KOPT-K1 (cell line): ENCODE results near the gene GNAQ.

ENCODE experiments used
- H3K27ac ChIP-seq: fragments of 200-600 bp; sonication (generic); 2 replicates; pipeline ENCODE4 v1.5.1; 2016; ENCODE audit warnings: antibody characterized with exemption, mild to moderate bottlenecking, low read depth, low read length; ENCODE audit not compliant: poor library complexity, severe bottlenecking
- H3K36me3 ChIP-seq: fragments of 200-600 bp; sonication (generic); 2 replicates; pipeline ENCODE4 v1.5.1; 2017; ENCODE audit warnings: antibody characterized with exemption, mild to moderate bottlenecking, low read length, moderate library complexity; ENCODE audit not compliant: insufficient read depth
- H3K9me3 ChIP-seq: fragments of 200-600 bp; sonication (generic); 2 replicates; pipeline ENCODE4 v1.5.1; 2017; ENCODE audit warnings: antibody characterized with exemption, low read length, mild to moderate bottlenecking; ENCODE audit not compliant: insufficient read depth, poor library complexity, severe bottlenecking

Gene GNAQ

GRCh38 chr9:77847626-77848025 is 184.0 kb downstream of the GNAQ start:
- Histone ChIP-seq H3K9me3 (no peaks in the 10 kb centered on the region), H3K27ac (peak overlapping the region; percentile 56), H3K36me3 (peaks cover 37% of the 10 kb centered on the region; the same call in 1 of the 2 replicates)

- H3K36me3 ChIP-seq, result peaks cover 37% of the 10 kb centered on the region; the same call in 1 of the 2 replicates
- H3K27ac ChIP-seq, result peak overlapping the region; percentile 56
- H3K9me3 ChIP-seq, result no peaks in the 10 kb centered on the region
Observed at GRCh38 chr9:77847059-77847499, 184.5 kb downstream of the GNAQ start.

GRCh38 chr9:77844415-77844814 is 187.2 kb downstream of the GNAQ start:
- H3K9me3 ChIP-seq, result no peaks in the 10 kb centered on the region
- peaks cover 18% of the 10 kb centered on the region; the same call in 1 of the 2 replicates for H3K36me3 ChIP-seq
- no peak overlapping the region for H3K27ac ChIP-seq

DNA sequence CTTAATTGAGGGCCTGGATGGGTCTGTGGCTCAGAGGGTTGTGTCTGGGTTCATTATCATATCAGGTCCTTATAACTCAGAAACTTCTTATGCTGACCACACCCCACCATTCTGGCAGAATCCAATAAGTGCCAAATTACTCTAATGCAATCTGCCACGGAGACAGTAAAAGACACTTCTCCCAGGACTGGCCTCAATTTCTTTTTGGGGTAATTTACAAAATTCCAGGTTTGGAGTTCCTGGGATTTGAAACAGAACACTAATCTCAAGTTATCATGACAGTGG is 187.8 kb downstream of the GNAQ start:
- Histone ChIP-seq H3K27ac (peak overlapping the region; percentile 44), H3K9me3 (no peaks in the 10 kb centered on the region), H3K36me3 (peaks cover 14% of the 10 kb centered on the region; the same call in 1 of the 2 replicates)

- Histone ChIP-seq H3K9me3 (no peaks in the 10 kb centered on the region), H3K27ac (peak overlapping the region; percentile 44), H3K36me3 (peaks cover 9% of the 10 kb centered on the region; the same call in 1 of the 2 replicates)
Observed at GRCh38 chr9:77843076-77843870, 188.3 kb downstream of the GNAQ start.

DNA sequence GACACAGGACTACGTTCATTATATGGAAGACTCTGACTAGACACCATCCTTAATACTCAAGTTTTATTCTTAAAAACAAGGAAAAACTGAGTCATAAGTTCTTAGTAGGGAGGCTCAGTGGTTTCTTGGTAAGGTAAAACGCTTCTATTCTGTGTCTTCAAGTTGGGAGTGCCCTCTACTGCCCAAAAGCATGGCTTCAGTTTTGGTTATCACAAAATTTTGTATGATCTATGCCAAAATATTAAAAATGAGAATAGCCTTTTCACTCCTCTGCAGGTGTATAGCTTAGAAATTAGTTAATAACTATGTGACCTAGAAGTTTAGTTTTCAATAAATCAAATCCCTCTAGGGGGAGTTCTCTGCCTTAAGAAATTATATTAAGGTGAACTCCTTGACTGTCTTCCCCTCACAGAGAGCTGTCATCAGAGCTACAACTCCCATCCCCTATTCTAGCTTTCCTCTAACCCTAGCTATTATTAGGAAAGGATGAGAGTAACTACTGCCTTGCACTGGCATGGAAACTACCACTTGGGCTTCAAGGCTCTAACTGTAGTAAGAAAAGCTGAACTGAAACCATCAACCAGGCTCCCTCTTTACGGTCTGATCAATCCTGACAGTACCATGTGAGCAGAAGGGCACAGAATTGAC is 189.7 kb downstream of the GNAQ start:
- H3K36me3 ChIP-seq, result 0 out of 2 replicates have a peak, but pooled peaks cover 8% of the 10 kb centered on the region
- no peaks in the 10 kb centered on the region for H3K9me3 ChIP-seq
- H3K27ac ChIP-seq, result peak overlapping the region; percentile 44

DNA sequence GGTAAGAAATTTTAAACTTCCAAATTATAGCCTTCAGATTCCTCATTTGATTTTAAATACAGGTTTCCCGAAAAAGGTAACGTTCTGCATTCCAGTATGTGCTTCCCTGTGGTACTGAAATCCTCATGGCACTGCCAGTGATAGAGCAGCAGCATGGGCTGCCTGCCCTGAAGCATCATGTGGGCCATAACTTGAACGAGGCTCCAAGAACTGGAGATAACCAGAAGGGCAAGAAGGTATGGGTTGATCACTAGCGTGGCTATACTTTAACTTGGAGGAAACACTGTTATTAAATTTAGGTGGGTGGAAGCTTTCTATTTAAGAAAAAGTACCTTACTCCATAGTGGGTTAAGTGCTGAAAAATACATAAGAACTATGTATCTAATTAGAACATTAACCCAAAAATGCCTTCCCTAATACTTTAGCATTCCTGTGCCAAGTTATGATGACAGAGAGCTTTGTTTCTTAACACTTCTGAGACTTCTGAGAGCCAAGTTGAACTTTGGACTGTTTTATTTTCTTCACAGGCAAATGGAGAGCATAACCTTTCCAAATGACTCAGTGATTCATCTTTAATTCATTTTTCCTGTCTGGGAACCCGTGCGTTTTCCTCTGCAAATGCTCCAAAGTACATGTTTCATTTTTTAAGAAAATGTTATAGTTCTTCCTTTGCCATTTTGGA is 192.0 kb downstream of the GNAQ start:
- H3K27ac ChIP-seq, result no peak overlapping the region
- 0 out of 2 replicates have a peak, but pooled peaks cover 8% of the 10 kb centered on the region for H3K36me3 ChIP-seq
- H3K9me3 ChIP-seq, result no peaks in the 10 kb centered on the region

- Histone ChIP-seq H3K36me3 (0 out of 2 replicates have a peak, but pooled peaks cover 8% of the 10 kb centered on the region), H3K27ac (no peak overlapping the region), H3K9me3 (no peaks in the 10 kb centered on the region)
Observed at GRCh38 chr9:77838986-77839385, 192.6 kb downstream of the GNAQ start.

DNA sequence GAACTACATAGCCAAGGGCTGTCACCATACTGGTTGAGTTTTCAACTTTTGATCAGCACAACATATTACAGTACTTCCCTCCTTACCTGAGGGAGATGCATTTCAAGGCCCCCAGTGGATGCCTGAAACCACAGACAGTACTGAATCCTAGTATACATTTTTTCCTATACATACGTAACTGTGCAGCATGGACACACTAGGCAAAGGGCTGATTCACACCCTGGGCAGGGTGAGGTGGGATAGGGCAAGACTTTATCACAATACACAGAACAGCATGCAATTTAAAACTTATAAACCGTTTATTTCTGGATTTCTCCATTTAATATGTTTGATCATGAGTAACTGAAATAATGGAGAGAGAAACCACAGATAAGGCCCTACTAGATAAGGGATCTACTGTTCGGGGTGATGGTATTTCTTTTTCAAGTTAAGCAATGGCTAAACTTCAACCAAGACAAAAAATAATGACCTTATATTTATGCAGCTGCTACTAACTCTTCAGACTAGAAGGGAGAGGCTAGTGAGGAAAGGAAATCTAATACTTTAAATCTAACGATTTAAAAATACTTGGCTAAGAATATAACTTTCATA is 196.6 kb downstream of the GNAQ start:
- Histone ChIP-seq H3K27ac (peak overlapping the region; percentile 47), H3K9me3 (no peaks in the 10 kb centered on the region), H3K36me3 (peaks cover 11% of the 10 kb centered on the region)

- no peaks in the 10 kb centered on the region for H3K9me3 ChIP-seq
- H3K36me3 ChIP-seq, result peaks cover 11% of the 10 kb centered on the region
- no peak overlapping the region for H3K27ac ChIP-seq
Observed at GRCh38 chr9:77833561-77834429, 197.8 kb downstream of the GNAQ start.

DNA sequence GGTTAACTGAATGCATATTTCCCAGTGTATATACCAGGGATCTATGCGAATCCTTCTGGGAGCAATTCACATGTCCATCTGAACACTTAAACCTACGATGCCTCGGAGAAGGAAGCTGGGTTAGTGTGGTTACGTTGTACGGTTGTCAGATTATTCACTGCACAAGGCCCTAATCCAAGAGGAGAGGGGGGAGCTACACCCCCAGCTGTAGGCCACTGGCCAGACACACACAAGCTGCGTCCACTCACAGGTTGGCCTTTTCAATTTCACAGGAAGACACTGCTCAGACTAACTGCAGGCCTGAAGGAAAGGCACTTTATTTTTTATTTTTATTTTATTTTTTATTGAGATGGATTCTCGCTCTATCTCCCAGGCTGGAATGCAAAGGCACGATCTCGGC is 199.0 kb downstream of the GNAQ start:
- Histone ChIP-seq H3K27ac (no peak overlapping the region), H3K9me3 (no peaks in the 10 kb centered on the region), H3K36me3 (peaks cover 11% of the 10 kb centered on the region)

DNA sequence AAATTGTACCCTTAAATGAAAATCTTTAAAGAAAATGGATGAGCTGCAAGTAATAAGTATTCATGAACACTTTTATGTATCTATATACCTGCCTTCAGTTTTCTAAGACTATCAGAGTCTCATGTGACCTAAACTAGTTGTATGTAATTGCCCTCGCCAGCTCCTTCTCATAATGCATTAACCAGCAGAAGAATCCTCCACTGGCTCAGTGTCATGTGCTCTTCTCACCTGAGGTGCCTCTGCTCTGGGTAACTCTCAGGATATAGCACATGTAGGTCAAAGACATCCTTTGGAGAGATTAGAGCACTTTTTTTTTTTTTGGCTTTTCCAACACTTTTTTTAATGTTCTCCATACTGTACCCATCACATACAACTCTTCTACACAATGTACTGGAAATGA is 199.8 kb downstream of the GNAQ start:
- Histone ChIP-seq H3K27ac (no peak overlapping the region), H3K9me3 (no peaks in the 10 kb centered on the region), H3K36me3 (peaks cover 11% of the 10 kb centered on the region)

- Histone ChIP-seq H3K36me3 (peaks cover 20% of the 10 kb centered on the region), H3K9me3 (no peaks in the 10 kb centered on the region), H3K27ac (no peak overlapping the region)
Observed at GRCh38 chr9:77830618-77831285, 200.9 kb downstream of the GNAQ start.

DNA sequence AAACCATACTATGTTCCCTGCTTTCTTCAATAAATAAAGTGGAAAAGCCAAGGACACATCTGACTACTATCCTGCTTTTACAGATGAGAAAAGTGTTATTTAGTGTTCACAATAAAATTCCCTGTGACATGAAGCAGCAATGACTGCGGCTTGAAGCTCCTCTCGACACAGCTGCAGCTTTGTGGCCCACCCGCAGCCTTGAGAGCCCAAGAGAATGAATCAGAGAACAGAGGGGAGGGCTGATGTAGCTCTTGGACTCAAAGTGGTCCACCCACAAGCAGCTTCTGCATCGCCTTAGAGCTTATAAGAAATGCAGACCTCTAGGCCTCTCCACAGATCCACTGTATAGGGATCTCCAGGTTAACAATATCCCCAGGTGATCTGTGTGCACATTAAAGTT is 202.2 kb downstream of the GNAQ start:
- Histone ChIP-seq H3K36me3 (peaks cover 33% of the 10 kb centered on the region), H3K9me3 (no peaks in the 10 kb centered on the region), H3K27ac (no peak overlapping the region)
